K562 (cell line): Measurements from ENCODE around the gene TXNDC15. TPM values are rescaled to one million over a fixed set of nuclear protein-coding genes. Genes with fewer than 3 reads are reported as not detected.

ENCODE experiments used
- CBFB ChIP-seq: sonication (generic); formaldehyde crosslinking; IDR thresholded peaks from 2 replicates; pipeline ENCODE4 v1.4.0; 2020; ENCODE audit warnings: mild to moderate bottlenecking, missing genetic modification reagents
- COPS2 ChIP-seq: fragments of 450-650 bp; conservative IDR thresholded peaks from 2 replicates; pipeline ENCODE4 v1.6.1; 2016; ENCODE audit warnings: mild to moderate bottlenecking, moderate library complexity
- CSDE1 ChIP-seq, 2 experiments: fragments of 450-650 bp; IDR thresholded peaks; 2 replicates each; pipeline ENCODE4 v1.6.1; 2016; ENCODE audit warnings: mild to moderate bottlenecking in 1 of 2
- EP300 ChIP-seq: IDR thresholded peaks from 2 replicates; pipeline ENCODE4 v1.6.1; 2012; ENCODE audit warnings: low read length, improper control_type of control experiment
- FOS ChIP-seq: IDR thresholded peaks from 3 replicates; pipeline ENCODE4 v1.6.1; 2011; ENCODE audit not compliant: insufficient read length; ENCODE audit errors: extremely low read depth
- MYC ChIP-seq, 2 experiments: fragments of 250-450 bp in 1 of 2; sonication (Bioruptor Pico) in 1 of 2; IDR thresholded peaks; 2 replicates each; pipeline versions ENCODE4 v1.5.1 to v1.6.1; 2012 to 2021; ENCODE audit warnings: low read depth in 2 of 2, borderline replicate concordance in 1 of 2, improper control_type of control experiment in 1 of 2, low read length in 1 of 2, mild to moderate bottlenecking in 1 of 2, moderate library complexity in 1 of 2
- NCOA6 ChIP-seq: fragments of 450-650 bp; IDR thresholded peaks from 2 replicates; pipeline ENCODE4 v1.6.1; 2017; ENCODE audit warnings: mild to moderate bottlenecking
- RAD51 ChIP-seq: fragments of 450-650 bp; IDR thresholded peaks from 2 replicates; pipeline ENCODE4 v1.7.1; 2016; ENCODE audit warnings: low read depth, mild to moderate bottlenecking, borderline replicate concordance
- SLC30A9 ChIP-seq: fragments of 250-450 bp; sonication (Bioruptor Pico); IDR thresholded peaks from 2 replicates; pipeline ENCODE4 v1.8.0; 2022; ENCODE audit warnings: mild to moderate bottlenecking, moderate library complexity
- SRSF9 ChIP-seq: fragments of 200-400 bp; formaldehyde crosslinking; IDR thresholded peaks from 2 replicates; pipeline ENCODE4 v1.6.1; 2017; ENCODE audit warnings: low read depth, low read length, borderline replicate concordance
- TAF1 ChIP-seq: IDR thresholded peaks from 2 replicates; pipeline ENCODE4 v1.6.1; 2011; ENCODE audit warnings: mild to moderate bottlenecking, low read length, moderate library complexity; ENCODE audit not compliant: insufficient read depth, control insufficient read depth, severe bottlenecking; ENCODE audit errors: extremely low read depth
- ZNF140 ChIP-seq: fragments of 250-450 bp; sonication (Bioruptor Pico); IDR thresholded peaks from 2 replicates; pipeline ENCODE4 v1.8.0; 2021; ENCODE audit warnings: moderate library complexity, mild to moderate bottlenecking, inconsistent platforms
- ZNF23 ChIP-seq: fragments of 250-450 bp; sonication (Bioruptor Pico); IDR thresholded peaks from 2 replicates; pipeline ENCODE4 v1.4.0; 2020; ENCODE audit warnings: mild to moderate bottlenecking
- polyA plus RNA-seq, 8 experiments: library from polyadenylated mRNA; depleted of rRNA in 4 of 8; stranded (reverse) in 5 of 8; unstranded in 3 of 8; fragments of >200 nt; fragmentation: Nextera tagmentation in 2 of 8; fragmentation: Illumina TruSeq in 1 of 8; extraction: Ambion mirVana in 2 of 8; extraction: Trizol in 1 of 8; gene quantifications; 2 replicates each; pipeline versions ENCODE4 v1.2.1 to v1.2.3, GENCODE V29; 2011 to 2014; ENCODE audit warnings: inconsistent platforms in 1 of 8, missing spikeins in 1 of 8
- total RNA-seq, 7 experiments: library from RNA; depleted of rRNA in 6 of 7; stranded (reverse); fragments of >200 nt in 6 of 7; fragmentation: Illumina TruSeq in 2 of 7; extraction: Trizol in 2 of 7; gene quantifications; 2 replicates each; pipeline versions ENCODE4 v1.2.1 to v1.2.3, GENCODE V29; 2011 to 2021; ENCODE audit warnings: low replicate concordance in 1 of 7
- TF ChIP-seq, protein P1 (sequence below): fragments of 450-650 bp; IDR thresholded peaks from 2 replicates; pipeline ENCODE4 v1.6.1; 2017; ENCODE audit warnings: antibody characterized with exemption, mild to moderate bottlenecking
- TF ChIP-seq, protein P2 (sequence below): fragments of 450-650 bp; IDR thresholded peaks from 2 replicates; pipeline ENCODE4 v1.6.1; 2018; ENCODE audit warnings: mild to moderate bottlenecking, low read depth; ENCODE audit not compliant: partially characterized antibody
- TF ChIP-seq, protein P3 (sequence below): fragments of 250-450 bp; sonication (Bioruptor Pico); IDR thresholded peaks from 2 replicates; pipeline ENCODE4 v1.5.0; 2021; ENCODE audit warnings: mild to moderate bottlenecking, borderline replicate concordance
- TF ChIP-seq, protein P4 (sequence below): fragments of 250-450 bp; sonication (Bioruptor Pico); IDR thresholded peaks from 2 replicates; pipeline ENCODE4 v1.4.0; 2020; ENCODE audit warnings: mild to moderate bottlenecking

TXNDC15 gene
- total and polyA plus RNA-seq, 9 of the 15 experiments (the other 6 are each of a cell fraction or from before 2014, with no cell fraction given), result 3.0 to 15.4 (median 12.3) TPM

DNA sequence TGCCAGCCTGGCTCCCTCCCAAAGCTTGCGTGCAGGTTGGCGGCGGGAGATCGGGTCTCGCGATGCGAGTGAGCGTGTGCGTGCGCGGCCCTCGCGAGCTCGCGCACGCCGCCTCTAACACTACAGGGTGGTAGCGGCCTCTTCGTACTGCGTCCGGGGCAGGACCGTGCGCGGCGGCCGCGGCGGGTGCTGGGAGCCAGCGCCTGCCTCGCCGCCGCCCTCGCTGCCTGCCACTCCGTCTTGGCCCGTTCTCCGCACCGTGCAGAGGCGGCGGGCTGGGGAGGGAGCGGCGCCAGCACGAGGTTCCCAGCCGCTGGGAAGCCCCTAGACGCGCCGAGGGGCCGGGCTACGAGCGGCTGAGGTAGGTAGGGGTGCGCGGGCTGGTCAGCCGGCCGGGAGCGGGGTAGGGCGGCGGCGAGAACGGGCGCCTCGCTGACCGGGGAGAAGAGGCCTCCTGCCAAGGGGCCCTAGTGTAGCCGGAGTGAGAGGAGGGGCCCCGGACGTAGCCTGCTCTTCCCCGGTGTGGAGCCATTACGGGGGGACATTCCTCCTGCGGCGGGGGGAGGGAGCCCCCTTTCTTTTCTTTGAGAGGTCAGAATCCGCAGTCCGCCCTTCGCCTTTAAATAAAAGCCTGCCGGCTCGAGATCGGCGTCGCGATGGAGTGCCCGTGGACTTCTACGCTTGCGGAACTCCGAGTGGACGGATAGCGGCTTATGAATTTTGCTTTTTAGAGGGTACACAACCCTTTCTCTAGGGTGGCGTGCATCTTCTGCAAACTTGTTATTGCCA is 28.1 kb upstream of the TXNDC15 start, which contains the start of gene C5orf24 (continued):
- TF ChIP-seq, protein P1, sequence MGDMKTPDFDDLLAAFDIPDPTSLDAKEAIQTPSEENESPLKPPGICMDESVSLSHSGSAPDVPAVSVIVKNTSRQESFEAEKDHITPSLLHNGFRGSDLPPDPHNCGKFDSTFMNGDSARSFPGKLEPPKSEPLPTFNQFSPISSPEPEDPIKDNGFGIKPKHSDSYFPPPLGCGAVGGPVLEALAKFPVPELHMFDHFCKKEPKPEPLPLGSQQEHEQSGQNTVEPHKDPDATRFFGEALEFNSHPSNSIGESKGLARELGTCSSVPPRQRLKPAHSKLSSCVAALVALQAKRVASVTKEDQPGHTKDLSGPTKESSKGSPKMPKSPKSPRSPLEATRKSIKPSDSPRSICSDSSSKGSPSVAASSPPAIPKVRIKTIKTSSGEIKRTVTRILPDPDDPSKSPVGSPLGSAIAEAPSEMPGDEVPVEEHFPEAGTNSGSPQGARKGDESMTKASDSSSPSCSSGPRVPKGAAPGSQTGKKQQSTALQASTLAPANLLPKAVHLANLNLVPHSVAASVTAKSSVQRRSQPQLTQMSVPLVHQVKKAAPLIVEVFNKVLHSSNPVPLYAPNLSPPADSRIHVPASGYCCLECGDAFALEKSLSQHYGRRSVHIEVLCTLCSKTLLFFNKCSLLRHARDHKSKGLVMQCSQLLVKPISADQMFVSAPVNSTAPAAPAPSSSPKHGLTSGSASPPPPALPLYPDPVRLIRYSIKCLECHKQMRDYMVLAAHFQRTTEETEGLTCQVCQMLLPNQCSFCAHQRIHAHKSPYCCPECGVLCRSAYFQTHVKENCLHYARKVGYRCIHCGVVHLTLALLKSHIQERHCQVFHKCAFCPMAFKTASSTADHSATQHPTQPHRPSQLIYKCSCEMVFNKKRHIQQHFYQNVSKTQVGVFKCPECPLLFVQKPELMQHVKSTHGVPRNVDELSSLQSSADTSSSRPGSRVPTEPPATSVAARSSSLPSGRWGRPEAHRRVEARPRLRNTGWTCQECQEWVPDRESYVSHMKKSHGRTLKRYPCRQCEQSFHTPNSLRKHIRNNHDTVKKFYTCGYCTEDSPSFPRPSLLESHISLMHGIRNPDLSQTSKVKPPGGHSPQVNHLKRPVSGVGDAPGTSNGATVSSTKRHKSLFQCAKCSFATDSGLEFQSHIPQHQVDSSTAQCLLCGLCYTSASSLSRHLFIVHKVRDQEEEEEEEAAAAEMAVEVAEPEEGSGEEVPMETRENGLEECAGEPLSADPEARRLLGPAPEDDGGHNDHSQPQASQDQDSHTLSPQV, result peak; percentile 81
- TF ChIP-seq ZNF23 (CRISPR knock-in tag) (no peak), CSDE1 (IDR thresholded peaks at IDR 0.05) (peak in 1 of 2 experiments; percentile 47; a peak in 1 of 4 replicates), FOS (no peak), CBFB (no peak), EP300 (no peak), TAF1 (peak; percentile 94), COPS2 (no peak), ZNF140 (CRISPR knock-in tag) (no peak), SLC30A9 (CRISPR knock-in tag) (no peak), NCOA6 (peak; percentile 65; the same call in 1 of the 2 replicates), SRSF9 (no peak), MYC (IDR thresholded peaks at IDR 0.05; ENCODE audit: low read depth, low read length) (peak; percentile 92), MYC (CRISPR knock-in tag; IDR thresholded peaks at IDR 0.05; ENCODE audit: borderline replicate concordance, low read depth) (peak; percentile 78; the same call in 1 of the 2 replicates), RAD51 (no peak)
- TF ChIP-seq, protein P2, sequence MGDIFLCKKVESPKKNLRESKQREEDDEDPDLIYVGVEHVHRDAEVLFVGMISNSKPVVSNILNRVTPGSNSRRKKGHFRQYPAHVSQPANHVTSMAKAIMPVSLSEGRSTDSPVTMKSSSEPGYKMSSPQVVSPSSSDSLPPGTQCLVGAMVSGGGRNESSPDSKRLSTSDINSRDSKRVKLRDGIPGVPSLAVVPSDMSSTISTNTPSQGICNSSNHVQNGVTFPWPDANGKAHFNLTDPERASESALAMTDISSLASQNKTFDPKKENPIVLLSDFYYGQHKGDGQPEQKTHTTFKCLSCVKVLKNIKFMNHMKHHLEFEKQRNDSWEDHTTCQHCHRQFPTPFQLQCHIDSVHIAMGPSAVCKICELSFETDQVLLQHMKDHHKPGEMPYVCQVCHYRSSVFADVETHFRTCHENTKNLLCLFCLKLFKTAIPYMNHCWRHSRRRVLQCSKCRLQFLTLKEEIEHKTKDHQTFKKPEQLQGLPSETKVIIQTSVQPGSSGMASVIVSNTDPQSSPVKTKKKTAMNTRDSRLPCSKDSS, result no peak
- TF ChIP-seq, protein P3, sequence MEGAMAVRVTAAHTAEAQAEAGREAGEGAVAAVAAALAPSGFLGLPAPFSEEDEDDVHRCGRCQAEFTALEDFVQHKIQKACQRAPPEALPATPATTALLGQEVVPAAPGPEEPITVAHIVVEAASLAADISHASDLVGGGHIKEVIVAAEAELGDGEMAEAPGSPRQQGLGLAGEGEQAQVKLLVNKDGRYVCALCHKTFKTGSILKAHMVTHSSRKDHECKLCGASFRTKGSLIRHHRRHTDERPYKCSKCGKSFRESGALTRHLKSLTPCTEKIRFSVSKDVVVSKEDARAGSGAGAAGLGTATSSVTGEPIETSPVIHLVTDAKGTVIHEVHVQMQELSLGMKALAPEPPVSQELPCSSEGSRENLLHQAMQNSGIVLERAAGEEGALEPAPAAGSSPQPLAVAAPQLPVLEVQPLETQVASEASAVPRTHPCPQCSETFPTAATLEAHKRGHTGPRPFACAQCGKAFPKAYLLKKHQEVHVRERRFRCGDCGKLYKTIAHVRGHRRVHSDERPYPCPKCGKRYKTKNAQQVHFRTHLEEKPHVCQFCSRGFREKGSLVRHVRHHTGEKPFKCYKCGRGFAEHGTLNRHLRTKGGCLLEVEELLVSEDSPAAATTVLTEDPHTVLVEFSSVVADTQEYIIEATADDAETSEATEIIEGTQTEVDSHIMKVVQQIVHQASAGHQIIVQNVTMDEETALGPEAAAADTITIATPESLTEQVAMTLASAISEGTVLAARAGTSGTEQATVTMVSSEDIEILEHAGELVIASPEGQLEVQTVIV (CRISPR knock-in tag), result no peak
- TF ChIP-seq, protein P4, sequence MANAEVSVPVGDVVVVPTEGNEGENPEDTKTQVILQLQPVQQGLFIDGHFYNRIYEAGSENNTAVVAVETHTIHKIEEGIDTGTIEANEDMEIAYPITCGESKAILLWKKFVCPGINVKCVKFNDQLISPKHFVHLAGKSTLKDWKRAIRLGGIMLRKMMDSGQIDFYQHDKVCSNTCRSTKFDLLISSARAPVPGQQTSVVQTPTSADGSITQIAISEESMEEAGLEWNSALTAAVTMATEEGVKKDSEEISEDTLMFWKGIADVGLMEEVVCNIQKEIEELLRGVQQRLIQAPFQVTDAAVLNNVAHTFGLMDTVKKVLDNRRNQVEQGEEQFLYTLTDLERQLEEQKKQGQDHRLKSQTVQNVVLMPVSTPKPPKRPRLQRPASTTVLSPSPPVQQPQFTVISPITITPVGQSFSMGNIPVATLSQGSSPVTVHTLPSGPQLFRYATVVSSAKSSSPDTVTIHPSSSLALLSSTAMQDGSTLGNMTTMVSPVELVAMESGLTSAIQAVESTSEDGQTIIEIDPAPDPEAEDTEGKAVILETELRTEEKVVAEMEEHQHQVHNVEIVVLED, result peak; percentile 98
